Caco-2 (cell line): ENCODE data around the gene LRRK1. TPM values are rescaled to one million over a fixed set of nuclear protein-coding genes. Genes with fewer than 3 reads are reported as not detected.

Experiments
- BruUV-seq: library from RNA; stranded (reverse); fragments of 400-500 nt; replicated peaks from 2 replicates; lab custom pipeline; 2021; lab: Mats Ljungman, UMichigan
- CTCF ChIA-PET: fragments of 300-600 bp; sonication (Branson Sonifier 250); formaldehyde crosslinking; loops from one replicate; lab custom pipeline; 2022; ENCODE audit warnings: antibody characterized with exemption; lab: Charles Lee
- POLR2A ChIA-PET: fragments of 300-600 bp; sonication (Branson Sonifier 250); formaldehyde crosslinking; loops from one replicate; lab custom pipeline; 2022; ENCODE audit warnings: antibody characterized with exemption; lab: Charles Lee
- DNase-seq, 2 experiments: peaks; one replicate each; pipeline versions ENCODE4 v3.0.0 to v3.0.0-alpha.2; 2020 to 2022
- H3K27me3 ChIP-seq: replicated peaks from 2 replicates; pipeline ENCODE4 v1.6.0; 2011; ENCODE audit warnings: low read length; ENCODE audit not compliant: control insufficient read depth, insufficient read depth
- H3K36me3 ChIP-seq: 2 replicates; pipeline ENCODE4 v1.5.1; 2011; ENCODE audit warnings: low read length; ENCODE audit not compliant: control insufficient read depth, insufficient read depth
- H3K4me1 ChIP-seq: fragments of 250-450 bp; sonication (Bioruptor Pico); 2 replicates; pipeline ENCODE4 v1.5.1; 2020; ENCODE audit warnings: mild to moderate bottlenecking
- H3K4me3 ChIP-seq: 2 replicates; pipeline ENCODE4 v1.5.1; 2011; ENCODE audit warnings: low read depth, mild to moderate bottlenecking, control low read depth, low read length
- H3K9me3 ChIP-seq: fragments of 250-450 bp; sonication (Bioruptor Pico); 2 replicates; pipeline ENCODE4 v1.5.1; 2020; ENCODE audit warnings: mild to moderate bottlenecking, moderate library complexity
- H3K27ac Mint-ChIP-seq: one replicate; pipeline ENCODE4 v1.8.0; 2022; ENCODE audit warnings: mixed read lengths; ENCODE audit not compliant: unreplicated experiment
- H3K27me3 Mint-ChIP-seq: one replicate; pipeline ENCODE4 v1.8.0; 2022; ENCODE audit warnings: mixed read lengths; ENCODE audit not compliant: insufficient read depth, unreplicated experiment
- H3K36me3 Mint-ChIP-seq: one replicate; pipeline ENCODE4 v1.8.0; 2022; ENCODE audit warnings: mild to moderate bottlenecking, mixed read lengths; ENCODE audit not compliant: insufficient read depth, unreplicated experiment
- H3K4me1 Mint-ChIP-seq: one replicate; pipeline ENCODE4 v1.8.0; 2022; ENCODE audit warnings: low read depth, mixed read lengths; ENCODE audit not compliant: unreplicated experiment
- H3K4me3 Mint-ChIP-seq: one replicate; pipeline ENCODE4 v1.8.0; 2022; ENCODE audit warnings: mild to moderate bottlenecking, moderate library complexity, mixed read lengths; ENCODE audit not compliant: unreplicated experiment
- H3K9me3 Mint-ChIP-seq: one replicate; pipeline ENCODE4 v1.8.0; 2022; ENCODE audit warnings: mixed read lengths; ENCODE audit not compliant: unreplicated experiment
- CTCF ChIP-seq, 2 experiments: fragments of 200-600 bp in 1 of 2; IDR thresholded peaks; 1 replicate in 1 of 2; 2 replicates in 1 of 2; pipeline versions ENCODE4 v1.5.1 to v1.8.0; 2011 to 2022; ENCODE audit warnings: antibody characterized with exemption in 1 of 2, control low read depth in 1 of 2, inconsistent platforms in 1 of 2, low read depth in 1 of 2, low read length in 1 of 2, mild to moderate bottlenecking in 1 of 2, moderate library complexity in 1 of 2; ENCODE audit not compliant: insufficient read depth in 1 of 2, severe bottlenecking in 1 of 2, unreplicated experiment in 1 of 2
- intact Hi-C: fragments of 100-400 bp; cut with micrococcal nuclease; formaldehyde crosslinking; loops from one replicate; pipeline ENCODE4 v1.10.0; 2022; ENCODE audit not compliant: unreplicated experiment
- total RNA-seq: library from RNA; stranded (reverse); gene quantifications from 2 replicates; pipeline ENCODE4 v1.2.3, GENCODE V29; 2022

LRRK1 gene
- total RNA-seq, 1 experiment from 2014 or later = 12.0 TPM

- no peaks in the 10 kb centered on the region for H3K27me3 ChIP-seq
Observed at GRCh38 chr15:100879464-100880138, 39.6 kb upstream of the LRRK1 start, which contains the start of gene ALDH1A3. ALDH1A3 (plus strand) TSS chr15:100879831; CDS start chr15:100879908, 77 bp downstream.

GRCh38 chr15:100880139-100880896 is 38.8 kb upstream of the LRRK1 start:
- DNase-seq = no peak
- intact Hi-C loops = no loop called here
- peak overlapping the region; percentile 70 for H3K4me3 Mint-ChIP-seq
- ChIA-PET POLR2A (no interaction called here), CTCF (interaction anchor here (1.5 kb wide), 1 partner anchor 38 kb away, joined by 4 read pairs; no protein-coding TSS in a partner anchor)
- Histone ChIP-seq H3K4me3 (no peak overlapping the region), H3K27me3 (no peaks in the 10 kb centered on the region), H3K9me3 (no peaks in the 10 kb centered on the region), H3K36me3 (no peaks in the 10 kb centered on the region), H3K4me1 (peaks cover 5% of the 10 kb centered on the region; the same call in 1 of the 2 replicates)
- TF ChIP-seq CTCF (IDR thresholded peaks at IDR 0.05; ENCODE audit: insufficient read depth in 1 of 2, low read depth in 1 of 2, low read length in 1 of 2, severe bottlenecking in 1 of 2, unreplicated experiment in 1 of 2) = no peak
- no peaks in the 10 kb centered on the region for H3K4me1 Mint-ChIP-seq
- H3K27ac Mint-ChIP-seq = no peak overlapping the region
- no peaks in the 10 kb centered on the region for H3K36me3 Mint-ChIP-seq
- H3K27me3 Mint-ChIP-seq = peaks cover 6% of the 10 kb centered on the region
- no TSS peak for BruUV-seq
- no peaks in the 10 kb centered on the region for H3K9me3 Mint-ChIP-seq

More at GRCh38 chr15:100879464-100880138, 39.6 kb upstream of the LRRK1 start, which contains the start of gene ALDH1A3:
- DNase-seq = peak; percentile 54 to 58
- no peak for TF ChIP-seq CTCF (IDR thresholded peaks at IDR 0.05; ENCODE audit: insufficient read depth in 1 of 2, low read depth in 1 of 2, low read length in 1 of 2, severe bottlenecking in 1 of 2, unreplicated experiment in 1 of 2)
- peak within 1 kb of the TSS; percentile 39 for H3K4me3 ChIP-seq
- Mint-ChIP-seq H3K9me3 (no peaks in the 10 kb centered on the region), H3K4me3 (peak within 1 kb of the TSS; percentile 70), H3K4me1 (no peaks in the 10 kb centered on the region), H3K27ac (no peak within 1 kb of the TSS), H3K36me3 (no peaks in the 10 kb centered on the region), H3K27me3 (peaks cover 6% of the 10 kb centered on the region)
- ChIA-PET CTCF (interaction anchor here (1.5 kb wide), 1 partner anchor 39 kb away, joined by 4 read pairs; no protein-coding TSS in a partner anchor), POLR2A (no interaction called here)
- no peaks in the 10 kb centered on the region for H3K9me3 ChIP-seq
- BruUV-seq = no TSS peak
- intact Hi-C loops = no loop called here
- no peaks in the 10 kb centered on the region for H3K36me3 ChIP-seq
- H3K4me1 ChIP-seq = peaks cover 5% of the 10 kb centered on the region; the same call in 1 of the 2 replicates

GRCh38 chr15:100880897-100881242 is 38.3 kb upstream of the LRRK1 start:
- Mint-ChIP-seq H3K27ac (no peak overlapping the region), H3K27me3 (peaks cover 6% of the 10 kb centered on the region), H3K4me1 (no peaks in the 10 kb centered on the region), H3K4me3 (peak overlapping the region; percentile 70), H3K36me3 (no peaks in the 10 kb centered on the region), H3K9me3 (no peaks in the 10 kb centered on the region)
- ChIA-PET POLR2A (no interaction called here), CTCF (no interaction called here)
- Histone ChIP-seq H3K27me3 (no peaks in the 10 kb centered on the region), H3K4me1 (peaks cover 5% of the 10 kb centered on the region; the same call in 1 of the 2 replicates), H3K36me3 (no peaks in the 10 kb centered on the region), H3K9me3 (no peaks in the 10 kb centered on the region), H3K4me3 (no peak overlapping the region)
- no peak for DNase-seq
- intact Hi-C loops = no loop called here
- BruUV-seq = no TSS peak
- no peak for TF ChIP-seq CTCF (IDR thresholded peaks at IDR 0.05; ENCODE audit: insufficient read depth in 1 of 2, low read depth in 1 of 2, low read length in 1 of 2, severe bottlenecking in 1 of 2, unreplicated experiment in 1 of 2)
